GM18519 (cell line): ENCODE results near the gene AFF1.
"Not testable (repeated sequence)": the region's sequence is repeated elsewhere in the genome, so short reads cannot be mapped to it uniquely, and the experiment has no call there.

ENCODE experiments used
- ATAC-seq: cut with Tn5 transposase; IDR thresholded peaks from one replicate; pipeline ENCODE4 v1.9.1; 2021; ENCODE audit warnings: mild to moderate bottlenecking, moderate library complexity; ENCODE audit not compliant: unreplicated experiment, low FRiP score

AFF1 gene

GRCh38 chr4:87006676-87007527 is 72.1 kb downstream of the AFF1 start:
- peak; percentile 47 for ATAC-seq

- ATAC-seq = no peak
These were observed 73.0 kb downstream of the AFF1 start for GRCh38 chr4:87007528-87008446.

- no peak for ATAC-seq
These were observed 74.4 kb downstream of the AFF1 start for GRCh38 chr4:87009095-87009648.

GRCh38 chr4:87010192-87010591 is 75.4 kb downstream of the AFF1 start:
- no peak for ATAC-seq

- ATAC-seq = no peak
These were observed 76.7 kb downstream of the AFF1 start for GRCh38 chr4:87011340-87012034.

- no peak for ATAC-seq
These were observed 77.6 kb downstream of the AFF1 start for GRCh38 chr4:87012265-87012953.

- ATAC-seq = not testable (repeated sequence)
These were observed 78.1 kb downstream of the AFF1 start for GRCh38 chr4:87012954-87013308.

GRCh38 chr4:87014284-87014782 is 79.5 kb downstream of the AFF1 start:
- ATAC-seq = no peak

GRCh38 chr4:87015416-87015815 is 80.6 kb downstream of the AFF1 start:
- ATAC-seq = no peak

- ATAC-seq = no peak
These were observed 83.0 kb downstream of the AFF1 start for GRCh38 chr4:87017580-87018342.

- no peak for ATAC-seq
These were observed 83.9 kb downstream of the AFF1 start for GRCh38 chr4:87018753-87019152.

GRCh38 chr4:87019246-87019791 is 84.5 kb downstream of the AFF1 start:
- no peak for ATAC-seq

GRCh38 chr4:87019898-87020297 is 85.1 kb downstream of the AFF1 start:
- ATAC-seq = no peak

GRCh38 chr4:87024201-87024600 is 89.4 kb downstream of the AFF1 start:
- ATAC-seq = no peak

- ATAC-seq = no peak
These were observed 90.3 kb downstream of the AFF1 start for GRCh38 chr4:87025023-87025613.

- no peak for ATAC-seq
These were observed 90.8 kb downstream of the AFF1 start for GRCh38 chr4:87025614-87026041.

GRCh38 chr4:87026800-87027495 is 92.1 kb downstream of the AFF1 start:
- ATAC-seq = peak; percentile 97

- no peak for ATAC-seq
These were observed 94.5 kb downstream of the AFF1 start for GRCh38 chr4:87029356-87029755.
